Mesendoderm (in vitro differentiated cells): ENCODE data around the gene CDR2L.
"Not testable (repeated sequence)": the region's sequence is repeated elsewhere in the genome, so short reads cannot be mapped to it uniquely, and the experiment has no call there.

Source experiments
- DNase-seq: peaks from one replicate; pipeline ENCODE4 v3.0.0; 2013
- H2AK5ac ChIP-seq: 2 replicates; pipeline ENCODE4 v1.6.1; 2013; ENCODE audit warnings: low read length, inconsistent platforms
- H2BK120ac ChIP-seq: 2 replicates; pipeline ENCODE4 v1.6.1; 2013; ENCODE audit warnings: low read depth, mild to moderate bottlenecking, low read length, moderate library complexity, mixed read lengths
- H2BK15ac ChIP-seq: replicated peaks from 2 replicates; pipeline ENCODE4 v1.6.1; 2013; ENCODE audit warnings: low read depth, mild to moderate bottlenecking, moderate library complexity
- H2BK5ac ChIP-seq: 2 replicates; pipeline ENCODE4 v1.6.1; 2013; ENCODE audit warnings: low read length, inconsistent platforms
- H3K18ac ChIP-seq: 2 replicates; pipeline ENCODE4 v1.6.1; 2013; ENCODE audit warnings: mild to moderate bottlenecking, low read length, mixed read lengths
- H3K23ac ChIP-seq: one replicate; pipeline ENCODE4 v1.6.1; 2013; ENCODE audit warnings: low read length
- H3K27ac ChIP-seq: 2 replicates; pipeline ENCODE4 v1.5.1; 2013; ENCODE audit warnings: low read depth, mild to moderate bottlenecking, inconsistent platforms, low read length, moderate library complexity
- H3K27me3 ChIP-seq: 2 replicates; pipeline ENCODE4 v1.6.1; 2013; ENCODE audit warnings: low read length, control low read depth, mild to moderate bottlenecking, inconsistent platforms; ENCODE audit not compliant: insufficient read depth, poor library complexity
- H3K36me3 ChIP-seq: 2 replicates; pipeline ENCODE4 v1.6.1; 2013; ENCODE audit warnings: low read length, inconsistent platforms; ENCODE audit not compliant: control insufficient read depth, insufficient read depth
- H3K4ac ChIP-seq: one replicate; pipeline ENCODE4 v1.6.1; 2013; ENCODE audit warnings: low read depth, mild to moderate bottlenecking, low read length, moderate library complexity
- H3K4me1 ChIP-seq: 2 replicates; pipeline ENCODE4 v1.6.1; 2013; ENCODE audit warnings: low read depth, low read length, inconsistent platforms; ENCODE audit not compliant: control insufficient read depth
- H3K4me2 ChIP-seq: 2 replicates; pipeline ENCODE4 v1.6.1; 2013; ENCODE audit warnings: low read length
- H3K4me3 ChIP-seq: 2 replicates; pipeline ENCODE4 v1.5.1; 2013; ENCODE audit warnings: mild to moderate bottlenecking, low read length
- H3K56ac ChIP-seq: one replicate; pipeline ENCODE4 v1.6.1; 2013; ENCODE audit warnings: low read length
- H3K79me1 ChIP-seq: 2 replicates; pipeline ENCODE4 v1.6.1; 2013; ENCODE audit warnings: low read length, inconsistent platforms
- H3K79me2 ChIP-seq: 2 replicates; pipeline ENCODE4 v1.6.1; 2013; ENCODE audit warnings: mild to moderate bottlenecking, low read length; ENCODE audit not compliant: control insufficient read depth, insufficient read depth
- H3K9ac ChIP-seq: 2 replicates; pipeline ENCODE4 v1.6.1; 2013; ENCODE audit warnings: low read length, inconsistent platforms
- H4K5ac ChIP-seq: one replicate; pipeline ENCODE4 v1.6.1; 2013; ENCODE audit warnings: low read length
- H4K8ac ChIP-seq: one replicate; pipeline ENCODE4 v1.6.1; 2013; ENCODE audit warnings: low read depth, mild to moderate bottlenecking, control low read depth, low read length, moderate library complexity
- WGBS: extraction: QIAGEN DNeasy Blood & Tissue Kit; methylation state at CpG from one replicate; pipeline ENCODE4 v1.1.7; 2013; ENCODE audit warnings: low lambda C conversion rate, missing lambda C conversion rate; ENCODE audit not compliant: insufficient coverage; ENCODE audit errors: extremely low coverage; 5-methylcytosine and 5-hydroxymethylcytosine counted together

The CDR2L gene

GRCh38 chr17:74969501-74969900, 17.9 kb upstream of the CDR2L start:
- H3K23ac ChIP-seq, H3K4me1 ChIP-seq, H3K4ac ChIP-seq, H2BK5ac ChIP-seq, H3K9ac ChIP-seq, H3K36me3 ChIP-seq, H3K27ac ChIP-seq, H3K18ac ChIP-seq, H3K79me2 ChIP-seq, H3K79me1 ChIP-seq, H3K4me2 ChIP-seq, H2BK120ac ChIP-seq, H3K56ac ChIP-seq, H2BK15ac ChIP-seq, H4K8ac ChIP-seq, H3K4me3 ChIP-seq, H3K27me3 ChIP-seq, H4K5ac ChIP-seq, DNase-seq, H2AK5ac ChIP-seq: not testable (repeated sequence)
- WGBS = no CpG with 5 or more reads among the region's 5 CpGs

- H2AK5ac ChIP-seq = no peak overlapping the region
- H3K18ac ChIP-seq = no peak overlapping the region
- H3K79me1 ChIP-seq = no peaks in the 10 kb centered on the region
- H2BK15ac ChIP-seq = no peak overlapping the region
- H3K4me3 ChIP-seq = no peak overlapping the region
- H4K8ac ChIP-seq = no peak overlapping the region
- H4K5ac ChIP-seq = no peak overlapping the region
- no peak overlapping the region for H3K4me2 ChIP-seq
- no peaks in the 10 kb centered on the region for H3K79me2 ChIP-seq
- WGBS = no CpG with 5 or more reads among the region's 3 CpGs
- DNase-seq = no peak
- no peak overlapping the region for H3K56ac ChIP-seq
- H3K4ac ChIP-seq = no peak overlapping the region
- H3K36me3 ChIP-seq = no peaks in the 10 kb centered on the region
- H3K4me1 ChIP-seq = peaks cover 3% of the 10 kb centered on the region
- no peak overlapping the region for H2BK120ac ChIP-seq
- H3K23ac ChIP-seq = no peak overlapping the region
- peaks cover 6% of the 10 kb centered on the region for H3K27me3 ChIP-seq
- no peak overlapping the region for H3K9ac ChIP-seq
- H2BK5ac ChIP-seq = no peak overlapping the region
- no peak overlapping the region for H3K27ac ChIP-seq
Observed at GRCh38 chr17:74970395-74970794, 17.0 kb upstream of the CDR2L start.

- Histone ChIP-seq H3K4me3 (no peak overlapping the region), H3K27ac (no peak overlapping the region), H3K79me2 (no peaks in the 10 kb centered on the region), H2BK15ac (no peak overlapping the region), H3K23ac (no peak overlapping the region), H3K9ac (no peak overlapping the region), H2AK5ac (no peak overlapping the region), H3K4ac (no peak overlapping the region), H3K36me3 (no peaks in the 10 kb centered on the region), H3K27me3 (peaks cover 6% of the 10 kb centered on the region), H3K4me1 (peaks cover 3% of the 10 kb centered on the region), H4K5ac (no peak overlapping the region), H2BK5ac (no peak overlapping the region), H3K56ac (no peak overlapping the region), H3K79me1 (no peaks in the 10 kb centered on the region), H2BK120ac (no peak overlapping the region), H3K4me2 (no peak overlapping the region), H3K18ac (no peak overlapping the region), H4K8ac (no peak overlapping the region)
- WGBS = no CpG with 5 or more reads among the region's 8 CpGs
- no peak for DNase-seq
Observed at GRCh38 chr17:74971069-74971841, 16.2 kb upstream of the CDR2L start.

- no peak overlapping the region for H4K8ac ChIP-seq
- no peak overlapping the region for H4K5ac ChIP-seq
- no peak overlapping the region for H2AK5ac ChIP-seq
- no peaks in the 10 kb centered on the region for H3K79me1 ChIP-seq
- no peaks in the 10 kb centered on the region for H3K36me3 ChIP-seq
- H3K9ac ChIP-seq = peak overlapping the region; percentile 26
- H3K79me2 ChIP-seq = no peaks in the 10 kb centered on the region
- H2BK120ac ChIP-seq = no peak overlapping the region
- DNase-seq = no peak
- H3K27ac ChIP-seq = no peak overlapping the region
- H3K56ac ChIP-seq = peak overlapping the region; percentile 37
- no CpG with 5 or more reads among the region's 9 CpGs for WGBS
- H3K27me3 ChIP-seq = peaks cover 6% of the 10 kb centered on the region
- no peak overlapping the region for H3K18ac ChIP-seq
- no peak overlapping the region for H3K4me3 ChIP-seq
- peak overlapping the region; percentile 11 for H3K4me2 ChIP-seq
- H3K4ac ChIP-seq = no peak overlapping the region
- H3K4me1 ChIP-seq = peaks cover 3% of the 10 kb centered on the region
- H2BK15ac ChIP-seq = no peak overlapping the region
- H2BK5ac ChIP-seq = no peak overlapping the region
- H3K23ac ChIP-seq = no peak overlapping the region
Observed at GRCh38 chr17:74971842-74972106, 15.7 kb upstream of the CDR2L start.

GRCh38 chr17:74972107-74972972, 15.1 kb upstream of the CDR2L start, which contains the start of gene HID1:
Gene HID1, minus strand, starts transcription at chr17:74972759. Its CDS starts 103 bp downstream, at chr17:74972656.
- H3K23ac ChIP-seq = no peak within 1 kb of the TSS
- H4K5ac ChIP-seq = no peak within 1 kb of the TSS
- H3K27ac ChIP-seq = no peak within 1 kb of the TSS
- peak; percentile 74 for DNase-seq
- H3K56ac ChIP-seq = peak within 1 kb of the TSS; percentile 60
- H2BK120ac ChIP-seq = no peak within 1 kb of the TSS
- H4K8ac ChIP-seq = no peak within 1 kb of the TSS
- no peak within 1 kb of the TSS for H3K4me3 ChIP-seq
- H3K27me3 ChIP-seq = peaks cover 6% of the 10 kb centered on the region
- peaks cover 3% of the 10 kb centered on the region for H3K4me1 ChIP-seq
- H2AK5ac ChIP-seq = no peak within 1 kb of the TSS
- peak within 1 kb of the TSS; percentile 44 for H3K4me2 ChIP-seq
- H2BK5ac ChIP-seq = no peak within 1 kb of the TSS
- H3K79me2 ChIP-seq = no peaks in the 10 kb centered on the region
- no peak within 1 kb of the TSS for H3K4ac ChIP-seq
- no CpG with 5 or more reads among the region's 95 CpGs for WGBS
- no peak within 1 kb of the TSS for H3K18ac ChIP-seq
- no peaks in the 10 kb centered on the region for H3K36me3 ChIP-seq
- H3K9ac ChIP-seq = peak within 1 kb of the TSS; percentile 36
- no peak within 1 kb of the TSS for H2BK15ac ChIP-seq
- H3K79me1 ChIP-seq = no peaks in the 10 kb centered on the region
